Dermis microvascular lymphatic vessel endothelial cell (primary cell): Measurements from ENCODE around the gene SEZ6L2. TPM values are rescaled to one million over a fixed set of nuclear protein-coding genes. Genes with fewer than 3 reads are reported as not detected.
A peak's percentile ranks its signal among the peaks of the same experiment; 100 is the strongest.
"Not testable (repeated sequence)": the region's sequence is repeated elsewhere in the genome, so short reads cannot be mapped to it uniquely, and the experiment has no call there.

Experiments
- DNase-seq, 2 donors: peaks; one replicate each; pipeline versions ENCODE4 v3.0.0 to v3.0.0-alpha.2; 2010; ENCODE audit warnings: low read depth in 2 of 2
- total RNA-seq: library from RNA; depleted of rRNA; stranded (reverse); fragments of >200 nt; gene quantifications from 2 replicates; pipeline ENCODE4 v1.2.1, GENCODE V29; 2014

SEZ6L2 gene
- total RNA-seq, 1 donor from 2014 or later: 0.26 TPM

DNA sequence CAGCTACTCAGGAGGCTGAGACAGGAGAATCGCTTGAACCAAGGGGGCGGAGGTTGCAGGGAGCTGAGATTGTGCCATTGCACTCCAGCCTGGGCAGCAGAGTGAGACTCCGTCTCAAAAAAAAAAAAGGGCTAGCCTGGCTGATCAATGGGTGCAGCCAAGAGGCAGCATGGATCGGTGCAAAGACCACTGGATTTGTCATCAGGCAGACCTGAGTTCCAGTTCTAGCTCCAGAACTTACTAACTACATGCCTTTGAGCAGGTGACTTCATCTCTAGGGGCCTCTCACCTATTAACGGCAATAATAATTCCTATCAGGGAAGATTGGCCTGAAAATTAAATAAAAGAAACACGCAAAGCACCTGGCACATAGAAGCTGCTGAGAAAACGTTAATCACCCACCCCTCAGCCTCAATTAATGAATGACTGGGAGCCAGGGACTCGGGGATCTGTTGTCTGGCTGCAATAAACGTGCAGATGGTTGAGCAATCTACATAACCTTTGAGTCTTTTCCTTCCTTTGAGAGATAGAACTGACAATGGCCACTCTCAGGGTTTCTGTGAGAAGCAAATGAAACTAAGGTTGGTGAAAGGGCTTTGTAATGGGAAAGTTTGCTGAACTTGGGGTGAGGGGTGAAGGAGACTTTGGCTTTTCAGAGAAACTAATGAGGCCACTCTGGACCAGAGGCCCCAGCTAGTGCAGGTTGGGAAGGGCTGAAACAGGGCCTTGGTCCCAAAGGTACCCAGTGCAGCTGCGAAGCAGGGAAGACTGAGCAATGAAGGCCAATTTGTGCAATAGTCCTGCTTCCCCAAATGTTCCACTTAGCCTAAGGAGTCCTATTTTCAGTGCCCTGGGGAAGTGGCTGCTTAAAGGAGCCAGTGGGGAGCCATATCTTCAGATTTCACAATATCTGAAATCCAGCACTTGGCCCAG, 7.6 kb downstream of the SEZ6L2 start:
- no peak for DNase-seq

DNA sequence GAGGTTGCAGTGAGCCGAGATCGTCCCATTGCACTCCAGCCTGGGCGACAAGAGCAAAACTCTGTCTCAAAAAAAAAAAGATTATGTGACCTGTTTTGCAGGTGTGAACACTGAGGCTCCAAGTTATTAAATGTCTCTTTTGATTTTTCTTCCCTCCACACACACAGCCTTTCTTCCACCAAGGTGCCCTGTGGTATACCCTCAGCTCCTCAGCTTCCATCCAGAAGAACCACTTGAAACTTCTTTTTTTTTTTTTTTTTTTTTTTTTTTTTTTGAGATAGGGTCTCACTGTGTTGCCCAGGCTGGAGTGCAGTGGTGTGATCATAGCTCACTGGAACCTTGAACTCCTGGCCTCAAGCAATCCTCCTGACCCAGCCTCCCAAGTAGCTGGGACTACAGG, 10.0 kb downstream of the SEZ6L2 start:
- not testable (repeated sequence) for DNase-seq

DNA sequence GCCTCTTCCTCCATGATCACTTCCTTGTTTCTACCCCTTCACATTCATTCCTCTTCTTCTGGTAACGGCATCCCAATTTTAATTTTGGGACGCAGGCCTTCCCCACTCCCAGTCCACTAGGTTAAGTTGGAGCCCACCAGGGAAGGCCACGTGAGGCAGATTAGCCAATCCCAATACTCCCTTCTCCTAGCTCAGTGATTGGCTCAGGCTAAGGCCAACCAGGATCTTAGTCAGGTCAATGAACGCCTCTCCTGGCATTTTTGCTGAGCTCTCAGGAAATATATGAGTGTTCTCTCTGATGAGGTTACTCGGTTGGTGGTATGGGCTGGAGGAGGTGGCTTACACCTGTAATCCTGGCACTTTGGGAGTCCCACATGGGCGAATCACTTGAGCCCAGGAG, 15.4 kb downstream of the SEZ6L2 start:
- DNase-seq: no peak

DNA sequence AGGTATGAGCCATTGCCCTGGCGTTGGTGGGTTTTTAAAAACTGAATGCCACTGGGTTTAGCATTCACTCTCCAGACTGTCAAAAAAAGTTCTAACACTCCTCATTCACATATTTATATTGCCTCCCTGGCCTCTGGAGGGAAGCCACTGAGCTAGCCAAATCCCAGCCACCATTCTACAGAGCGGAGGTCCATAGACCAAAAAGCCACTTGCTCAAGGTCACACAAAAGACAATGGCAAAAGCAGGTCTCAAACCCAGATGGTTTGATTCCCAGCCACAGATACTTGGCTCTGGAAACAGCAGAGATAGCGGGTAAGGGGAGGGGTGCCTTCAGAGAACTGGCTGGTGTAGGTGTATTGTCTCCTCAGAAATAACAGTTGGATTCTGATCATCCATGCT, 18.3 kb downstream of the SEZ6L2 start:
- no peak for DNase-seq

DNA sequence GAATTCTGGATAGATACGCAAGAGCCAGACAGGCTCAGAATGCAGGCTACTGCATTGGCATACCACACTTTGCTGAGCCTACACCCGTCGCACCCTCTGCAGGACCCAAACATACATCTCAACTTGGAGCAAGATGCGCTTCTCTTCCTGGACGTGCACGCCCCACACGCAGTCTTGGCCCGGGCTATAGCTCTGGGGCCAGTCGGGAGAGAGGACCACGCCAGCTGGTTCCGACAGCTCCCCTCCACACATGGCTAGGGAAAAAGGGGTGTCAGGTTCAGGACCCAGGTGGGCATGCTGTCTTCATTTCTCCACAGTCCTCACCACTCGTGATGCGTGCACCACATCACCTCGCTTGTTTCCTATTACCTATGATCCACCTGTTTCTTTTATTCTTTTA, 21.2 kb downstream of the SEZ6L2 start:
- DNase-seq: no peak

DNA sequence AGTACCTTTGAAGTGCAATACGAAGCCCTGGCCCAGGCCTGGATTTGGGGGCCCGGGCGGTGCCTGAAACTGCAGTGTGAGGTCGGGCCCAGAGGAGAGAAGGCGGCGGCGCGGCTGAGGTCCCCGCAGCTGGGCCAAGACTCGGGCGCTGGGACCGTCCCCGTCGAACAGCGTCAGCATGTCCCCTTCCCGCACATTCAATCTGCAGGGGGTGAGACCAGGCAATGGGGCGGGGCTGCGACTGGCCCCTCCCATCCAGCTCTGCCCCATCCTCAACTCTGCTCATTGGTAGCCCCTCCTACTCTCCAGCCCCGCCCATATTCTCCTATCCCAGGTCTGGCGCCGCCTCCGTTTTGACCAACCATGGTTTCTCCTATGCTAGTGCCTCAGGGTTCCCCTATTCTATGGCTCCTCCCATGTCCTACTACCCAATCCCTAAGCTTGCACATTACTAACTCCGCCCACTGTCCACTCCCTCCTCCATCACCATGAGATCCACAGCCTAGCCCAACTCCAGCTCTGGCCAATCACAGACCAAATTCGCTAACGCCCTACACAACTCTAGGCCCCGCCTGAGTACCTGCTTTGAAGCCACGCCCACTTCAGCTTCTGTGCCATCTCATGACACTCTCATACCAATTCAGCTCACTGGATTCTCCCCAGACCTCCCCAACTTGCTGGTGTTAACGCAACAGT, 21.9 kb downstream of the SEZ6L2 start:
- DNase-seq: peak in 1 of 2 donors; percentile 43

DNA sequence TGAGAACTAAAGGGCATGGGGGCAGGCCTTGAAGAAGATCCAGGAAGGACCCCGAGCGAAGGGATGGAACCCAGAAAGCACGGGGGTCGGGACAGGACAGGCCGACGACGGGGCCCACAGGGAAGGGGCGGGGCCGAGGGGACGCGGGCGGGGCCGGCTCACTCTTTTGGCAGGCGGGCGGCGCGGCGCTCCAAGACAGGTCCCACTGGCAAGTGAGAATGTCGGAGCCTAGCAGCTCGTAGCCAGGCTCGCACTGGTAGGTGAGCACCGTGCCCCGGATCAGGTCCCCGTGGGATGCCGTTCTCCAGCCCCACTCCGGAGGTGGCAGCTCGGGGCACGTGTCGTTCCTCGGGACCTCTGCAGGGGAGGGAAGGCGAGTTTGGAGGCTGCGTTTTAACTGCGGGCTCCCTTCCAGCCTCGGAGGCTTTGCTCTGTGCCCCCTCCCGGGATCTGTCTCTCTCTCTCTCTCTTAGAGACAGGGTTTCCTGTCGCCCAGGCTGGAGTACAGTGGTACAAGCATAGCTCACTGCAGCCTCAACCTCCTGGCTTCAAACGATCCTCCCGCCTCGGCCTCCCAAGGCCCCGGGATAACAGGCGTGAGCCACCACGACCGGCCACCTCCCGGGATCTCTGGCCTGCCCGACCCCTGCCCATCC, 22.6 kb downstream of the SEZ6L2 start:
- DNase-seq: no peak

DNA sequence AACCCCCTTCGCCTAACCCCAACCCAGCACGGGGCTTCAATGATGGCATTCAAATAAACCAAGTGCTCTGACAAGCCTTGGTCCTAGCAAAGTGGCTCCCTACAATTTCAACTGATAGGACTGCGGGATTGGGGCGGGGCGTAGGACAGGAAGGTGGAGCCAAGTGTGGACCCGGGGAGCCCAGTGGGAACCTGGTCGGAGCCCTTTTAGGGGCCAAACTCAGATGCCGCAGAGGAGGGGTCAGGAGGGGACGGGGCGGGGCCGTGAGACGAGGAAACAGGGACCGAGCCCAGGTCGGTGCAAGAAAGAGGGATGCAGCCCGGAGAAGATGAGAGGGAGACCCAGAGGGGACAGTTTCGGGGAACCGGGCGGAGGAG, 23.1 kb downstream of the SEZ6L2 start:
- no peak for DNase-seq

DNA sequence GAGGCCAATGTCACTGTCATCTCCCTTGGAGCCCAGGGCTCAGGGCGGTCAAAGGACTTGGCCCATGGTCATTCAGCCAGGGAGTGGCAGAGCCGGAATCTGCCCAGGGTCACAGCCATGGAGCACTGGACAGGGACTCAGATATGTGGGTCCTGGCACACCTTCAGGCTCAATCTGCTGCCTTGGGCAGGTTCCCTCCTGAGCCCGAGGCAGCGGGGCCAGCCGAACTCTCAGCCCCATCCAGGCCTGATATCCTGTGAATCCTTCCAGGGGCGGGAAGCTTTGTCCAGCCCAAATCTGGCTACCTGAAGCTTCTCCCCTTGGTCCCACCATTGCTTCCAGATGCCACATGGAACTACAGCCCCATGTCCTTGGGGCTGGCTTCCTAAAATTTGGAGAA, 24.1 kb downstream of the SEZ6L2 start:
- DNase-seq: no peak

DNA sequence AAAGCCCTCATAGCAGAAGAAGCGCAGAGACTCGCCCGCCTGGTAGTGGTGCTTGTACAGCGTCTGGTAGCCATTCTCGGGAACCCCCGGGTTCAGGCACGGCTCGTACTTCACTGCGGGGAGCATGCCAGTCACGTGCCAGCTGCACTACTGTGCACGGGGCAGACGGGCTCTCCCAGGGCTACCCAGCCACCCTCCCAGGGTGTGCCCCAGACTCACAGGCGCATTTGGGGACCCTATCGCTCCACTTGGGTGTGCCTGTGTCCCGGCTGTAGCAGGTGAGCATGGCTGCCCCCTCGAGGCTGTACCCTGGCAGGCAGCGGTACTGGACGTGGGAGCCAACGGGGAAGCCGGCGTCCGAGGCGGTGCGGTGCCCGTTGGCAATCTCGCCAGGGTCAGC, 26.0 kb downstream of the SEZ6L2 start:
- no peak for DNase-seq

DNA sequence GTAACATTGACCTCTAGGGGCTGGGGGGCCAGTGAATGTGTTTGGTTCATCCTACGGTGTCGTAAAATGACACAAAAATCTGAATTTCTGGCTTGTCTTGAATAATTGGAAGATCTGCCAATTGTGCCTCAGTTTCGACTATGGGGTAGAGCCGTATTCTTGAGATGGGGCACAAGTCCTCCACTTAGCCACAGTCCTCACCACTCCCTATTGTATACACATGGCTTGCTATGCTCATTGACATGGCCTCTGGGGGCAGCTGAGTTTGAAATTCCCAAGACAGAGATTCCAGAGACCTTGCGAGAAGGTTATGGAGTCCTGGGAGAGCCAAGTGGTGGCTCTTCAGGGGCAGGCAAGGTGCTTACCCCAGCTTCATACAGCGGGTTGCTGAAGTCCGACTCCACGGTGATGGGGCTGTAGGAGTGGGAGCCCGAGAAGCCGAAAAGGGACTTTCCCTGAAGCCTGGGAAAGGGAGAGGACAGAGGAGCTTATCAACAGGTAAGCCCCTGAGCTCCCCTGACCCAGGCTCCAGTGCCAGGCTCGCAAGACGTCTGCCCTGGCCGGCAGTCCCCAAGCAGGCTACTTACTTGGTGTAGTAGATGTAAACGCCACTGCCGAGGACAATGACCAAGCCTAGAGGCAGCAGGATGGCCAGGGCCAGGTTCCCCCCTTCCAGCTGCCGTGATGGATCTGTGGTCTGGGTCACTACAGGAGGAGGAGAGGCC, 27.4 kb downstream of the SEZ6L2 start:
- no peak for DNase-seq

DNA sequence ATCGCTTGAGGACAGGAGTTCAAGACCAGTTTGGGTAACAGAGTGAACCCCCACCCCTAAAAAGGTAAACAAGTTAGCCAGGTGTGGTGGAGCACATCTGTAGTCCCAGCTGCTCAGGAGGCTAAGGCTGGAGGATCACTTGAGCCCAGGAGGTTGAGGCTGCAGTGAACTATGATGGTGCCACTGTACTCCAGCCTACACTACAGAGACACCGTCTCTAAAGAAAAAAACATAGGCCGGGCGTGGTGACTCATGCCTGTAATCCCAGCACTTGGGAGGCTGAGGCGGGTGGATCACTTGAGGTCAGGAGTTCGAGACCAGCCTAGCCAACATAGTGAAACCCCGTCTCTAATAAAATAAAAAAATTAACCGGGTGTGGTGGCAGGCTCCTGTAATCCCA, 30.3 kb downstream of the SEZ6L2 start:
- DNase-seq: not testable (repeated sequence)

DNA sequence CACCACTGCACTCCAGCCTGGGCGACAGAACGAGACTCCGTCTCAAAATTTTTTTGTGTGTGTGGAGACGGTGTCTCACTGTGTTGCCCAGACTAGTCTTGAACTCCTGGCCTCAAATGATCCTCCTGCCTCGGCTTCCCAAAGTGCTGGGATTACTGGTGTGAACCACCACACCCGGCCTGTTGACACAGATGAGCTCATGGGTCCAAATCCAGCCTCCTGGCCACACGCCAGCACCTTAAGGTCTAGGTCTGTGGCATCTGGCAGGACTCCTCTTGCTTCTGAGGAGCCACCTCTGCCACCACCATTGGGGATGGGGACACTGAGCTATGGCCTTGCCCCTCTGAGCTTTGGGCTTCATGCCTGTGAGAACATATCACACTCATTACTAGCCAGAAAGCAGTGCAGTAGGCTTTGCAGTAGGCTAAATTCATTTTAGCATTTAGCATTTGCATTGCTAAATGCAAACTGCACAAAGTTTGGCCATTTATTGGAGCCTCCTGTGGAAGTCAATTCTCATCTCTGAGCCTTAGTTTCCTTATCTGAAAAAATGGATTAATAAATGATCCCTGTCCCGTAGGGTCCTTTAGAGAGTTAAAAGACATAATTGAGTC, 30.8 kb downstream of the SEZ6L2 start:
- no peak for DNase-seq

DNA sequence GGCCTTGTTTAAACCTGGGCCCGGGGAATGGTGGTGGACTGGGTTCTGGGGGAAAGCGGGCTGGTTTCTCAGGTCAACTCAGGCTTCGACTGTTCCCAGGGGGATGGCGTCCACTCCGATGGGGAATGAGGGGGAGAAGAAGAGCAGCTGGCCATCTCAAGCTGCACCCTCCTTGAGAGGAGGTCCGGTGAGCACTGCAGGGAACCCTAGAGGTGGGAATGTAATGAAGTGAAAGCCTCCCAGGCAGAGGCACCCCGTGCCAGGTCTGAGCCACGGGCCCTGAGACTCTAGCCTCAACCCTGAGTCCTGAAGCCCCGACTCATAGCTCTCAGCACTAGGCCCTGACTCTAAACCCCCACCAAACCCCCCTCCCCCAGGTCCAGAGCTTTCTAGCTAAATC, 35.1 kb downstream of the SEZ6L2 start:
- DNase-seq: no peak

DNA sequence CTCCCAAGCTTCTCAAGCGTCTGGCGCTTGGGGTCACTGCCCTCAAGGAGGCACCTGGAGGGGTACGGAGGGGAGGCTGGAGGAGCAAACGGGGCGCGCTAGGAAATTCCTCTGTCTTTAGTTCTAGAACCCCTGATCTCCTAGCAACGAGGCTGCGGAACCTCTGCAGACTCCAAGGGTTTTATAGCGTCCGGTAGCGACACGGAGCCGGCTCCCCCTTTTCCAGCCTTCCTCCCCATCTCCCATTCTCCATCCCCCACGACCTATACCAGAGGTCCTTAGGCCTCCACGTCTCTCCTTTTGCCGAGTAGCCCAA, 35.7 kb downstream of the SEZ6L2 start:
- no peak for DNase-seq

DNA sequence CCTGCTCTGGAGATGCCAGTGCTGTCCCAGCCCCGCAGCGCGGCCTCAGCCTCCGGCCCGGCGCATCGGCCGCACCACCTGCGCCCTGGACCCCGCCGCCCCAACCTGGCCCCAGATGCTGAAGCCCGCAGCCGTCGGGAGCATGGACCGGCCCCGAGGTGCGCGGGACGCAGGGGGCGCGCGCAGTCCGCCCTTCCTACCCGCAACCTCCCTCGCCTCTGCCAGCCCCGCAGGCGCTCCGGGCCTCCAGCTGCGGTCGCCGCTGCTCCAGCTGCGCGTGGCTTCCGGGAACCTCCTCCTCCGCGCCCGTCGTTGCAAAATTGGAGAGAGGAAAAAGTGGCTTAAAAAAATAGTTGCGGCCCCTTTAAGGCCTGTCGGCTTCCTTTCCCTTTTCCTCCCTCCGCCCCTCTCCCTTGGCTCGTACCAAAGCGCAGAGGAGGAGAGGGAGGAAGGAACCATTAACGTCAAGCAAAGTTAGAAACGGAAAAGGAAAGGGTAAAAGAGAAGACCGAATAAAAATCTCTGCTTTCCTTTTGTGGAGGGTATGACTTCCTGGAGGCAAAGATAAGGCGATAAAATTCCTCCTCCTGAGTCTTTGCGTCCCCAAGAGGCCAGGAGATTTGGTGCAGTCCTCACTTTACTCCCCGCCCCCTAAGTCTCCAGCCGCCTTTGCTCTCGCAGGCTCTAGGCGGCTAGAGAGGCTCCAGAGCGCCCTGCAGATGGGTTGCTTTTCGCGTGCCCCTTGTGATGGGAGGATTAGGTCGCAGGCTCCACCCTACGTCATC, 36.3 kb downstream of the SEZ6L2 start, which contains the start of gene CDIPT:
Gene CDIPT (minus strand): TSS at position 343 of the 785 bp plus-strand sequence. CDS start 369 bp downstream, outside the sequence.
- DNase-seq: peak; percentile 95 to 98

DNA sequence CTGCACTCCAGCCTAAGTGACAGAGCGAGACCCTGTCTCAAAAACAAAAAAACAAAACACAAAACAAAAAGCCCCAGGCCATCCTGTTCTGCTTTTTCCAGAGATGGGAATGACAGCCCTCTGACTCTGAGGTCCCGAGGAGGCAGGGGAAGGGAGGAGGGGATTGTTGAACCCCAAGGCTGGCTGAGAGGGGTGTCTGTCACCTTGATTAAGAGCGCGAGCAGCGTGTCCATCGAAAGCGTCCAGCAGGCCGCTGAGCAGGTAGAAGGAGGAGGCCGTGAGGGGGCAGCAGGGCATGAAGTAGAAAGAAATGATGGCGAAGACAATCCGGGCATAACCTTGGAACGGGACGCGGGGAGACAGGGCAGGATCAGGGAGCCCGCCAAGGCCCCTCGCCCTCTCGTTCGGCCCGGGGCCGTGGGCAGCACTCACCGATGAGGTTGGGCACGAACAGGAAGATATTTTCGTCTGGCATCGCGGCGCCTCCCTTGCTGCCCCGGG, 36.9 kb downstream of the SEZ6L2 start:
- DNase-seq: peak in 1 of 2 donors; percentile 42

DNA sequence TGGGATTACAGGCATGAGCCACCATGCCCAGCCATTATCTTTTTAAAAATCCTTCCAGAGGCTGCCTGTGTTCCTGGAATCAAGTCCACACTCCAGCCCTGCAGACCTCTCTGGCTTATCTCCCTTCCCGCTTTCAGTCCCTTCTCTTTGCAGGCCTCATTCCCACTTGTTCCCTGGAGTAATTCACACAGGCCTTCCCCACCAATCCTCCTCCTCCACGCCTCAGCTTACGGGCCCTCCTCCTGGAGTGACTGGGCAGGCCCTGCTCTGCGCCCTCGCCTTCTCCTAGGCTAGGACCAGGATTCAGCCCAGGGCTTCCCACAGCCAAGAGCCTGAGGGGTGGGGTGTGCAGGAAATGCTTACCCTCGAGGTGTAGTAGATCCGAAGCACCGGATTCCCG, 39.1 kb downstream of the SEZ6L2 start:
- DNase-seq: no peak

DNA sequence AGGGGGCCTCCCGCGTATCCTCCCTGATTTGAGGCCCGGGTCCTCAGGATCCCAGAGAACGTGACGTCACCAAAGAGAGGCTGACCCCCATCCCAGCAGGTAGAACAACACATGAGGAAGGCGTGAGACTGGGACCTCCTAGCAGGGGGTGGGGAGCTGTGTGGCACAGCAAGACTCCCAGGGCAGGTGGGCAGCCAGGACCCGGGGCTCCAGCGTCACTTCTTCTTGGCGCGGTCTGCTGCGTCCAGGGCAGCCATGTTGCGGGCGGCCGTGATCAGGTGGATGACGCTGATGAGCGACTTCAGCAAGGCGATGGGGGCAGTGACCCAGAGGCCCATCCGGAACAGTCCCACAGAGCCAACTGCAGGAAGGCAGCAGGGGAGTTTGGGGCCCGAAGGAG, 40.4 kb downstream of the SEZ6L2 start:
- DNase-seq: no peak

DNA sequence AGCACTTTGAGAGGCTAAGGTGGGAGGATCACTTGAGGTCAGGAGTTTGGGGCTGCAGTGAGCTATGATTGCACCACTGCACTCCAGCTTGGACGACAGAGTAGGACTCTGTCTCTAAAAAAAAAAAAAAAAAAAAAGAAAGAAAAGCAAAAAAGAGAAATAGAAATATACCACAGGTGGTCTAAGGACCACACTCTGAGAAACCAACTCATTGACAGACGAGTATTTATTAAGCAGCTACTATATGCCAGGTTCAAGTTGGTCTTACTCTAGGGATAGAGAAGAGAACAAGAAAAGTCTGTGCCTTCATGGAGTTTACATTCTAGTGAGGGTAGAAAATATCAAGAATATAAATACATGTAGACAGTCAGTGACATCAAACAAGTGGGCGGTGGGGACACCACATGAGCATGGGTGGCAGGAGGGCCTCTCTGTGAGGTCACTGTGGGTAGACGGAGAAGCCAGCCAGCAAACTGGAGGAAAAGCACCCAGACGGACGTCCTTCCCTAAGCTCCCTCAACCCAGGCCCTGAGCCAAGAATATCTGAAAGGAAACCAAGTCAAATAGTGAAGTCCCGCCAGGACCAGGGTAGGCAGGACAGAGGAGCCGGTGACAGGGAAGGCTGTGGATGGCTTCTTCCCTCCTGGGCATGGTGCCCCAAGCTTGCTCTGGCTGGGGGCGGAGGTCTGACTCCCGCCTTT, 41.1 kb downstream of the SEZ6L2 start:
- DNase-seq: no peak
